Nephron progenitor cell (in vitro differentiated cells): ENCODE measurements around the gene SCUBE2.
"Not testable (repeated sequence)": the region's sequence is repeated elsewhere in the genome, so short reads cannot be mapped to it uniquely, and the experiment has no call there.

Source experiments
- DNase-seq: peaks from one replicate; pipeline ENCODE4 v3.0.0; 2021
- H3K27ac Mint-ChIP-seq: 2 replicates; pipeline ENCODE4 v1.8.0; 2021; ENCODE audit warnings: mild to moderate bottlenecking, moderate library complexity, mixed read lengths
- H3K27me3 Mint-ChIP-seq: 2 replicates; pipeline ENCODE4 v1.8.0; 2021; ENCODE audit warnings: mild to moderate bottlenecking, low read depth, mixed read lengths; ENCODE audit not compliant: poor library complexity
- H3K36me3 Mint-ChIP-seq: 2 replicates; pipeline ENCODE4 v1.8.0; 2021; ENCODE audit warnings: low read depth, mixed read lengths
- H3K4me1 Mint-ChIP-seq: 2 replicates; pipeline ENCODE4 v1.8.0; 2021; ENCODE audit warnings: mixed read lengths
- H3K4me3 Mint-ChIP-seq: 2 replicates; pipeline ENCODE4 v1.8.0; 2021; ENCODE audit warnings: mild to moderate bottlenecking, moderate library complexity, mixed read lengths
- H3K9me3 Mint-ChIP-seq: 2 replicates; pipeline ENCODE4 v1.8.0; 2021; ENCODE audit warnings: mild to moderate bottlenecking, moderate library complexity, mixed read lengths
- CTCF ChIP-seq: fragments of 200-600 bp; sonication (generic); IDR thresholded peaks from 2 replicates; pipeline ENCODE4 v1.5.0; 2021; ENCODE audit warnings: antibody characterized with exemption

Gene SCUBE2

DNA sequence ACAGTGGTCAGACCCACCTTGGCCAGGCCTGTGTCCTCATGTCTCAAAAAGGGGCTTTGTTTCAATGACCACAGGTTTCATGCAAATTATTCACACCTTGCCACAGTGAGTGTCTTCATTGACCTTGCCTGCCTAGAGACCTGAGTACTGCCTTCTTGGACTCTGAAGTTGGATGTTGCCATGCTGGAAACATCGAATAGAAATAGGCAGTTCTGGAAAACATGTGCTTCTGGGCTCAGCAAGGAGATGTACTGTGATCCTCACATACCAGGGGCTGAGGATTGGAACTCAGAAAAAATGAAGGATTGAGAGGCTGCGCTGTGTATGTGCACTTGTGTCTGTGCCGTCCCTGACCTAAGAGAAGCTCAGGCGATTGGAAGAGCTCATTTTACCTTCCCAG is 78.0 kb downstream of the SCUBE2 start:
- no peak for TF ChIP-seq CTCF
- Mint-ChIP-seq H3K36me3 (no peaks in the 10 kb centered on the region), H3K27ac (no peak overlapping the region), H3K9me3 (peaks cover 29% of the 10 kb centered on the region), H3K4me1 (no peaks in the 10 kb centered on the region), H3K27me3 (peaks cover 40% of the 10 kb centered on the region), H3K4me3 (no peak overlapping the region)
- DNase-seq: no peak

GRCh38 chr11:9009538-9009937 is 81.9 kb downstream of the SCUBE2 start:
- Mint-ChIP-seq H3K9me3 (peaks cover 29% of the 10 kb centered on the region), H3K27me3 (peaks cover 79% of the 10 kb centered on the region)
- H3K4me3 Mint-ChIP-seq, DNase-seq, H3K27ac Mint-ChIP-seq, H3K4me1 Mint-ChIP-seq, H3K36me3 Mint-ChIP-seq: not testable (repeated sequence)

GRCh38 chr11:9008661-9009060 is 82.7 kb downstream of the SCUBE2 start:
- peaks cover 7% of the 10 kb centered on the region for H3K4me1 Mint-ChIP-seq

GRCh38 chr11:9008011-9008550 is 83.3 kb downstream of the SCUBE2 start:
- DNase-seq: no peak
- Mint-ChIP-seq H3K4me1 (peaks cover 12% of the 10 kb centered on the region), H3K27ac (no peak overlapping the region), H3K36me3 (no peaks in the 10 kb centered on the region), H3K9me3 (peaks cover 27% of the 10 kb centered on the region), H3K27me3 (peaks cover 81% of the 10 kb centered on the region), H3K4me3 (no peak overlapping the region)
- no peak for TF ChIP-seq CTCF

More at GRCh38 chr11:9008661-9009060, 82.7 kb downstream of the SCUBE2 start:
- Mint-ChIP-seq H3K9me3 (peaks cover 29% of the 10 kb centered on the region), H3K27me3 (peaks cover 83% of the 10 kb centered on the region), H3K4me3 (no peak overlapping the region), H3K27ac (no peak overlapping the region), H3K36me3 (no peaks in the 10 kb centered on the region)
- no peak for DNase-seq
- TF ChIP-seq CTCF: no peak

DNA sequence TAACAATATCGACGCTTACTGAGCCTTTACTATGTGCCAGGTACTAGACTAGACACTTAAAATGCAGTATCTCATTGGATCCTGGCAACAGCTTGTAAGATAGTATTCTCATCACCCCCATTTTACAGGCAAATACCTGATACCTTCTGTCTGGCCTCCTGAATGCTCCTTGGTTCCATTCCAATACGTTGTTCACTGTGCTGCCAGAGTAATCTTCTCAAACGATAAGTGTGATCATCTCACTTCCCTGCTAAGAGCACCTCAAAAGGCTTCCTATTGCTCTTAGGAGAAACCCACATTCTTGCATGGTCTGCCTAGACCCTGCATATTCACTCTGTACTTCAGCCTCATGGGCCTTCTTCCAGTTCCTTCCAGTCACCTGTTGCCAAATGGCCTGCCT is 86.3 kb downstream of the SCUBE2 start:
- H3K27ac Mint-ChIP-seq: no peak overlapping the region
- peaks cover 13% of the 10 kb centered on the region for H3K4me1 Mint-ChIP-seq
- no peak for TF ChIP-seq CTCF
- H3K9me3 Mint-ChIP-seq: peaks cover 4% of the 10 kb centered on the region
- peak overlapping the region; percentile 73 for H3K4me3 Mint-ChIP-seq
- H3K36me3 Mint-ChIP-seq: no peaks in the 10 kb centered on the region
- H3K27me3 Mint-ChIP-seq: peaks cover 93% of the 10 kb centered on the region
- no peak for DNase-seq

GRCh38 chr11:9004183-9004926 is 87.0 kb downstream of the SCUBE2 start:
- TF ChIP-seq CTCF: no peak
- no peaks in the 10 kb centered on the region for H3K9me3 Mint-ChIP-seq
- no peak overlapping the region for H3K27ac Mint-ChIP-seq
- DNase-seq: peak; percentile 66
- H3K36me3 Mint-ChIP-seq: no peaks in the 10 kb centered on the region
- H3K27me3 Mint-ChIP-seq: peaks cover 94% of the 10 kb centered on the region
- H3K4me1 Mint-ChIP-seq: peaks cover 13% of the 10 kb centered on the region
- peak overlapping the region; percentile 73 for H3K4me3 Mint-ChIP-seq
